ENCODE results near the gene NSUN4. TPM values are rescaled to one million over a fixed set of nuclear protein-coding genes. Genes with fewer than 3 reads are reported as not detected.

Gene NSUN4
- total and polyA plus RNA-seq, 2 of the 13 experiments (the other 11 are each of a cell fraction or from before 2014, with no cell fraction given): 21.5 to 23.5 TPM

DNA sequence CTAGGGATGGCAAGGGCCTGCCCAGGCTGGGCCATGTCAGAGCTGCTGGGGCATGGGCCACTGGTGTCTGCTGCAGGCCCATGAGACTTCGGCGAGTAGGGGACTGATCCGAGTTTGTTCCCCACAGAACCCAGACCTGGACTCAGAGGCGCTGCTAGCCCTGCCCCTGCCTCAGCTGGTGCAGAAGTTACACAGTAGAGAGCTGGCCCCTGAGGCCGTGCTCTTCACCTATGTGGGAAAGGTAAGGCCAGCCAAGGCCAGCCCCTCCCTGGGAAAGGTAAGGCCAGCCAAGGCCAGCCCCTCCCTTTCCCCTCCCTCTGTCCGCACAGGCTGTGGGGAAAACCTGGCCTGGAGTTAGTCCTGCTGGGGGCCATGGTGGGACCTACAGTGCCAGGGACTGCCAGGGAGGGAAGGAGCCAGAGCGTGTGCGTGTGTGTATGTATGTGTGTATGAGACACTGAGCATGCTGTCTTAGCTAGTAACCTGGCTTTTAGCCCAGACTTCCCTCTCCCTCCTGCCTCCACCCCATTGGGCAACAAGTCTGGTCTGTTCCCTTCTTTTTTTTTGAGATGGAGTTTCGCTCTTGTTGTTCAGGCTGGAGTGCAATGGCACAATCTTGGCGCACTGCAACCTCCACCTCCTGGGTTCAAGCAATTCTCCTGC, 61.5 kb downstream of the NSUN4 start (continued):
- TF ChIP-seq, protein P1, sequence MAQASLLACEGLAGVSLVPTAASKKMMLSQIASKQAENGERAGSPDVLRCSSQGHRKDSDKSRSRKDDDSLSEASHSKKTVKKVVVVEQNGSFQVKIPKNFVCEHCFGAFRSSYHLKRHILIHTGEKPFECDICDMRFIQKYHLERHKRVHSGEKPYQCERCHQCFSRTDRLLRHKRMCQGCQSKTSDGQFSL (CRISPR knock-in tag; IDR thresholded peaks at IDR 0.05): no peak
- peak; percentile 49; the same call in 1 of the 2 replicates for TF ChIP-seq ZNF501 (CRISPR knock-in tag; IDR thresholded peaks at IDR 0.05)
- TF ChIP-seq SUZ12 (IDR thresholded peaks at IDR 0.05; ENCODE audit: low read depth, low read length): no peak
- TF ChIP-seq ZFYVE20 (CRISPR knock-in tag; IDR thresholded peaks at IDR 0.05; ENCODE audit: borderline replicate concordance, low read depth): no peak
- TF ChIP-seq AGO2 (optimal IDR thresholded peaks at IDR 0.05; ENCODE audit: low read depth, low read length): no peak
- TF ChIP-seq ZNF782 (CRISPR knock-in tag; IDR thresholded peaks at IDR 0.05; ENCODE audit: borderline replicate concordance): no peak; the same call in 1 of the 2 replicates
- no peak for TF ChIP-seq MED1 (CRISPR knock-in tag; IDR thresholded peaks at IDR 0.05)
- TF ChIP-seq ISX (CRISPR knock-in tag; conservative IDR thresholded peaks at IDR 0.05): no peak
- no peak for TF ChIP-seq HNRNPUL1 (IDR thresholded peaks at IDR 0.05; ENCODE audit: low read depth, low read length)
- no peak for TF ChIP-seq ZNF33A (CRISPR knock-in tag; IDR thresholded peaks at IDR 0.05; ENCODE audit: borderline replicate concordance)
- no peak for TF ChIP-seq FLYWCH1 (CRISPR knock-in tag; IDR thresholded peaks at IDR 0.05)
- no peak for TF ChIP-seq ZNF768 (CRISPR knock-in tag; IDR thresholded peaks at IDR 0.05)
- TF ChIP-seq ZNF607 (CRISPR knock-in tag; IDR thresholded peaks at IDR 0.05; ENCODE audit: borderline replicate concordance): peak; percentile 70
- no peak for TF ChIP-seq ZNF672 (CRISPR knock-in tag; IDR thresholded peaks at IDR 0.05)
- 0 out of 2 replicates have a peak, but pooled peaks have one; percentile 33 for TF ChIP-seq ZNF746 (CRISPR knock-in tag; IDR thresholded peaks at IDR 0.05)
- TF ChIP-seq ZFP90 (CRISPR knock-in tag; IDR thresholded peaks at IDR 0.05; ENCODE audit: borderline replicate concordance): no peak
- no peak for TF ChIP-seq ZC3H4 (CRISPR knock-in tag; IDR thresholded peaks at IDR 0.05; ENCODE audit: borderline replicate concordance)
- TF ChIP-seq ZNF552 (CRISPR knock-in tag; IDR thresholded peaks at IDR 0.05; ENCODE audit: borderline replicate concordance): no peak; the same call in 1 of the 2 replicates
- no peak for TF ChIP-seq ZNF644 (CRISPR knock-in tag; IDR thresholded peaks at IDR 0.05; ENCODE audit: low read depth)
- TF ChIP-seq, protein P2, sequence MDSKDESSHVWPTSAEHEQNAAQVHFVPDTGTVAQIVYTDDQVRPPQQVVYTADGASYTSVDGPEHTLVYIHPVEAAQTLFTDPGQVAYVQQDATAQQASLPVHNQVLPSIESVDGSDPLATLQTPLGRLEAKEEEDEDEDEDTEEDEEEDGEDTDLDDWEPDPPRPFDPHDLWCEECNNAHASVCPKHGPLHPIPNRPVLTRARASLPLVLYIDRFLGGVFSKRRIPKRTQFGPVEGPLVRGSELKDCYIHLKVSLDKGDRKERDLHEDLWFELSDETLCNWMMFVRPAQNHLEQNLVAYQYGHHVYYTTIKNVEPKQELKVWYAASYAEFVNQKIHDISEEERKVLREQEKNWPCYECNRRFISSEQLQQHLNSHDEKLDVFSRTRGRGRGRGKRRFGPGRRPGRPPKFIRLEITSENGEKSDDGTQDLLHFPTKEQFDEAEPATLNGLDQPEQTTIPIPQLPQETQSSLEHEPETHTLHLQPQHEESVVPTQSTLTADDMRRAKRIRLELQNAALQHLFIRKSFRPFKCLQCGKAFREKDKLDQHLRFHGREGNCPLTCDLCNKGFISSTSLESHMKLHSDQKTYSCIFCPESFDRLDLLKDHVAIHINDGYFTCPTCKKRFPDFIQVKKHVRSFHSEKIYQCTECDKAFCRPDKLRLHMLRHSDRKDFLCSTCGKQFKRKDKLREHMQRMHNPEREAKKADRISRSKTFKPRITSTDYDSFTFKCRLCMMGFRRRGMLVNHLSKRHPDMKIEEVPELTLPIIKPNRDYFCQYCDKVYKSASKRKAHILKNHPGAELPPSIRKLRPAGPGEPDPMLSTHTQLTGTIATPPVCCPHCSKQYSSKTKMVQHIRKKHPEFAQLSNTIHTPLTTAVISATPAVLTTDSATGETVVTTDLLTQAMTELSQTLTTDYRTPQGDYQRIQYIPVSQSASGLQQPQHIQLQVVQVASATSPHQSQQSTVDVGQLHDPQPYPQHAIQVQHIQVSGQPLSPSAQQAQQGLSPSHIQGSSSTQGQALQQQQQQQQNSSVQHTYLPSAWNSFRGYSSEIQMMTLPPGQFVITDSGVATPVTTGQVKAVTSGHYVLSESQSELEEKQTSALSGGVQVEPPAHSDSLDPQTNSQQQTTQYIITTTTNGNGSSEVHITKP (CRISPR knock-in tag; IDR thresholded peaks at IDR 0.05; ENCODE audit: low read depth): peak; percentile 36; the same call in 1 of the 2 replicates
- TF ChIP-seq, protein P3, sequence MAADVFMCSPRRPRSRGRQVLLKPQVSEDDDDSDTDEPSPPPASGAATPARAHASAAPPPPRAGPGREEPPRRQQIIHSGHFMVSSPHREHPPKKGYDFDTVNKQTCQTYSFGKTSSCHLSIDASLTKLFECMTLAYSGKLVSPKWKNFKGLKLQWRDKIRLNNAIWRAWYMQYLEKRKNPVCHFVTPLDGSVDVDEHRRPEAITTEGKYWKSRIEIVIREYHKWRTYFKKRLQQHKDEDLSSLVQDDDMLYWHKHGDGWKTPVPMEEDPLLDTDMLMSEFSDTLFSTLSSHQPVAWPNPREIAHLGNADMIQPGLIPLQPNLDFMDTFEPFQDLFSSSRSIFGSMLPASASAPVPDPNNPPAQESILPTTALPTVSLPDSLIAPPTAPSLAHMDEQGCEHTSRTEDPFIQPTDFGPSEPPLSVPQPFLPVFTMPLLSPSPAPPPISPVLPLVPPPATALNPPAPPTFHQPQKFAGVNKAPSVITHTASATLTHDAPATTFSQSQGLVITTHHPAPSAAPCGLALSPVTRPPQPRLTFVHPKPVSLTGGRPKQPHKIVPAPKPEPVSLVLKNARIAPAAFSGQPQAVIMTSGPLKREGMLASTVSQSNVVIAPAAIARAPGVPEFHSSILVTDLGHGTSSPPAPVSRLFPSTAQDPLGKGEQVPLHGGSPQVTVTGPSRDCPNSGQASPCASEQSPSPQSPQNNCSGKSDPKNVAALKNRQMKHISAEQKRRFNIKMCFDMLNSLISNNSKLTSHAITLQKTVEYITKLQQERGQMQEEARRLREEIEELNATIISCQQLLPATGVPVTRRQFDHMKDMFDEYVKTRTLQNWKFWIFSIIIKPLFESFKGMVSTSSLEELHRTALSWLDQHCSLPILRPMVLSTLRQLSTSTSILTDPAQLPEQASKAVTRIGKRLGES (CRISPR knock-in tag; IDR thresholded peaks at IDR 0.05; ENCODE audit: borderline replicate concordance): no peak
- TF ChIP-seq ZNF546 (CRISPR knock-in tag; conservative IDR thresholded peaks at IDR 0.05): no peak
- TF ChIP-seq, protein P4, sequence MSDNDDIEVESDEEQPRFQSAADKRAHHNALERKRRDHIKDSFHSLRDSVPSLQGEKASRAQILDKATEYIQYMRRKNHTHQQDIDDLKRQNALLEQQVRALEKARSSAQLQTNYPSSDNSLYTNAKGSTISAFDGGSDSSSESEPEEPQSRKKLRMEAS (IDR thresholded peaks at IDR 0.05): peak; percentile 57; the same call in 1 of the 2 replicates
- no peak; the same call in 1 of the 2 replicates for TF ChIP-seq CEBPG (CRISPR knock-in tag; IDR thresholded peaks at IDR 0.05)

Data from HepG2 (cell line).